Psoas muscle (tissue), 8 donors: ENCODE results near the gene ANO5. TPM values are rescaled to one million over a fixed set of nuclear protein-coding genes. Genes with fewer than 3 reads are reported as not detected.

Source experiments
- ATAC-seq, 4 donors: fragments of 200-7000 bp; cut with Tn5 transposase; one replicate each; pipeline ENCODE4 v1.9.1; 2020; ENCODE audit warnings: moderate library complexity in 3 of 4, mild to moderate bottlenecking in 2 of 4
- DNase-seq, 2 donors: peaks; one replicate each; pipeline ENCODE4 v3.0.0-alpha.2; 2020
- H3K27ac ChIP-seq: fragments of 200-600 bp; one replicate; pipeline ENCODE4 v1.8.0; 2022
- H3K27me3 ChIP-seq, 3 donors: fragments of 200-600 bp in 1 of 3; one replicate each; pipeline versions ENCODE4 v1.6.1 to v1.8.0; 2013 to 2022; ENCODE audit warnings: low read length in 2 of 3, mild to moderate bottlenecking in 2 of 3, moderate library complexity in 1 of 3; ENCODE audit not compliant: insufficient read depth in 3 of 3
- H3K36me3 ChIP-seq, 2 donors: fragments of 200-600 bp in 1 of 2; one replicate each; pipeline versions ENCODE4 v1.6.1 to v1.8.0; 2013 to 2022; ENCODE audit warnings: low read depth in 1 of 2, mild to moderate bottlenecking in 1 of 2, moderate library complexity in 1 of 2; ENCODE audit not compliant: insufficient read depth in 1 of 2
- H3K4me1 ChIP-seq: fragments of 200-600 bp; one replicate; pipeline ENCODE4 v1.8.0; 2022
- H3K4me3 ChIP-seq: fragments of 200-600 bp; one replicate; pipeline ENCODE4 v1.8.0; 2022; ENCODE audit warnings: mild to moderate bottlenecking
- H3K9me3 ChIP-seq: fragments of 200-600 bp; one replicate; pipeline ENCODE4 v1.8.0; 2022
- CTCF ChIP-seq: fragments of 200-600 bp; IDR thresholded peaks from one replicate; pipeline ENCODE4 v1.8.0; 2022; ENCODE audit warnings: antibody characterized with exemption
- WGBS, 3 donors: extraction: QIAGEN DNeasy Blood & Tissue Kit; methylation state at CpG; one replicate each; pipeline versions ENCODE4 v1.1.6 to v1.1.7; 2013; 5-methylcytosine and 5-hydroxymethylcytosine counted together
- intact Hi-C, 2 donors: fragments of 100-400 bp; cut with DNase I; formaldehyde crosslinking; loops; one replicate each; pipeline versions ENCODE4 v1.11.0 to v1.14.2; 2022
- polyA plus RNA-seq, 3 donors: library from polyadenylated mRNA; stranded (reverse); fragments of 200-250 nt; gene quantifications; one replicate each; pipeline ENCODE4 v1.2.3, GENCODE V29; 2013
- total RNA-seq, 4 donors: library from RNA; stranded (reverse); fragmentation: NEBNext Ultra II Directional in 2 of 4; extraction: Animal tissue kit (Norgen Biotek cat#: 25700) in 2 of 4; gene quantifications; one replicate each; pipeline versions ENCODE4 v1.2.1 to v1.2.4, GENCODE V29; 2021 to 2023
- donor health status: healthy with polysubstance abuse.
- donor health status: DM: no; HTN: no; CAD: no; lungs with moderate emphysema.
- donor health status: Bipolar disorder and iron deficiency.
- donor health status: healthy.
- donor health status: DM: yes; HTN: yes; CAD: no.
- donor health status: DM: no; HTN: no; CAD: no.
- donor health status: DM: no; HTN: no; CAD: no.
- donor health status: DM: yes; HTN: yes; CAD: no.

Gene ANO5
- total and polyA plus RNA-seq, 7 donors, result 2.6 to 52.1 (median 28.8) TPM

- 68 to 69% (median 69%) methylated on average over 4 of the region's 4 CpGs for WGBS, 3 donors
- no peak for ATAC-seq
- intact Hi-C loops, result loop anchor here (2.0 to 10.0 kb wide), 4 partner anchors 143 to 456 kb away; partner anchors contain the start of gene FANCF (in 1 of the 2)
- Histone ChIP-seq H3K4me1 (no peaks in the 10 kb centered on the region), H3K27me3 (peaks cover 0 to 6% (median 0%) of the 10 kb centered on the region in 3 donors), H3K9me3 (no peaks in the 10 kb centered on the region), H3K27ac (no peak overlapping the region), H3K36me3 (no peaks in the 10 kb centered on the region), H3K4me3 (no peak overlapping the region)
- DNase-seq, result no peak
- no peak for TF ChIP-seq CTCF
Observed at GRCh38 chr11:22331771-22332170, 138.9 kb downstream of the ANO5 start.

Other genes starting within 250 kb of the ANO5 start
- gene SLC17A6, start 145.3 kb downstream of the ANO5 start, total RNA-seq, result not detected
- not detected for gene SLC17A6, start 145.3 kb downstream of the ANO5 start, polyA plus RNA-seq